Activated CD4-positive, alpha-beta memory T cell treated with anti-CD3 and anti-CD28 coated beads, Interleukin-2, amount 10 ng/mL, durations not matched to agents 7 days and 5 days (primary cell): Measurements from ENCODE around the gene COMP. TPM values are rescaled to one million over a fixed set of nuclear protein-coding genes. Genes with fewer than 3 reads are reported as not detected.
"Not testable (repeated sequence)": the region's sequence is repeated elsewhere in the genome, so short reads cannot be mapped to it uniquely, and the experiment has no call there.

Source experiments
- CTCF ChIA-PET: fragments of 350-600 bp; sonication (Branson Sonifier 250); formaldehyde crosslinking; loops from one replicate; lab custom pipeline; 2021; ENCODE audit warnings: antibody characterized with exemption, inconsistent platforms; lab: Charles Lee
- POLR2A ChIA-PET: fragments of 350-600 bp; sonication (Branson Sonifier 250); formaldehyde crosslinking; loops from one replicate; lab custom pipeline; 2021; ENCODE audit warnings: antibody characterized with exemption; lab: Charles Lee
- DNase-seq: peaks from one replicate; pipeline ENCODE4 v3.0.0-alpha.2; 2020
- H3K27ac Mint-ChIP-seq: one replicate; pipeline ENCODE4 v1.8.0; 2021; ENCODE audit warnings: mild to moderate bottlenecking, mixed read lengths
- H3K27me3 Mint-ChIP-seq: one replicate; pipeline ENCODE4 v1.8.0; 2021; ENCODE audit warnings: mixed read lengths
- H3K36me3 Mint-ChIP-seq: one replicate; pipeline ENCODE4 v1.8.0; 2021; ENCODE audit warnings: low read depth, mixed read lengths
- H3K4me1 Mint-ChIP-seq: one replicate; pipeline ENCODE4 v1.8.0; 2021; ENCODE audit warnings: mixed read lengths
- H3K4me3 Mint-ChIP-seq: one replicate; pipeline ENCODE4 v1.8.0; 2021; ENCODE audit warnings: mild to moderate bottlenecking, mixed read lengths
- H3K9me3 Mint-ChIP-seq: one replicate; pipeline ENCODE4 v1.8.0; 2021; ENCODE audit warnings: mixed read lengths
- total RNA-seq, 2 experiments: library from RNA; stranded (reverse); gene quantifications; one replicate each; pipeline ENCODE4 v1.2.3, GENCODE V29; 2021

COMP gene
- total RNA-seq, 2 experiments from 2014 or later: not detected

GRCh38 chr19:18741124-18742121 lies 49.7 kb downstream of the COMP start:
- no peak for DNase-seq
- ChIA-PET CTCF (interaction anchor here (0.6 kb wide), 1 partner anchor 372 kb away, joined by 3 read pairs; no protein-coding TSS in a partner anchor), POLR2A (no interaction called here)
- Mint-ChIP-seq H3K27ac (no peak overlapping the region), H3K36me3 (no peaks in the 10 kb centered on the region), H3K4me1 (no peaks in the 10 kb centered on the region), H3K9me3 (no peaks in the 10 kb centered on the region), H3K4me3 (no peak overlapping the region), H3K27me3 (no peaks in the 10 kb centered on the region)

DNA sequence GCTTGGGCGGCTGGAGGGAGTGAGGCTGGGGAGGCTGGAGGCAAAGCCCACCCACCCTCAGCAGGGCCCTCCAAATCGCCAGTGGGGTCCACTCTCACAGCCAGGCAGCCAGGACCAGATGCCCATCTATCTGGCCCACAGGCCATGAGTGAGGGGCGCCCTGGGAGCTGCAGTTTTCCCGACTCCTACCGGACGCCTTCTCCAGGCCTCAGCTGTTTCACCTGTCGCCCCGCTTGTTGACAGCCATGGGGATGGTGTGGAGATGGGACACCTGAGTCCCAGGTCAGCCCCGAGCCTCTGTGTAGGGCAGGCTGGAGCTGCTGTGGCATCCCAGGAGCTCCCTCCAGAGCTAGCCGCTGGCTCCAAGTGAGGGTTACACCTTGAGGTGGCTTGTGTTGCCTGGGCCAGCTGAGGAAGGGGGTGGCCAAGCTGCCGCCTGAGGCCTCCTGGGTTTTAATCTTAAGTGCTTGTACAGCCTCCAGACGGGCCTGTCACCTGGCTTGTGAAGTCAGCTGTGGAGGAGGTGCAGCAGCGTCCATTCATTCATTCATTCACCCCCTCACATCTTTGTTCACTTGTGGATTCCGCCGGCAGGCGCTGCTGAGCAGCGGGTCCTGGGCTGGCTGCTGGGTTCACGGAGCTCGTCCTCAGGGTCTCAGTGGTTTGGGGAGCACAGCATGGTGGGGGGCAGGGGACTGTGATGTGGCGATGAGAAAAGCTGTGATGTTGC lies 52.0 kb downstream of the COMP start:
- CTCF ChIA-PET: no interaction called here
- no peak overlapping the region for H3K4me3 Mint-ChIP-seq
- H3K36me3 Mint-ChIP-seq: no peaks in the 10 kb centered on the region
- POLR2A ChIA-PET: no interaction called here
- DNase-seq: no peak
- H3K27ac Mint-ChIP-seq: no peak overlapping the region
- H3K9me3 Mint-ChIP-seq: no peaks in the 10 kb centered on the region
- no peaks in the 10 kb centered on the region for H3K27me3 Mint-ChIP-seq
- no peaks in the 10 kb centered on the region for H3K4me1 Mint-ChIP-seq

DNA sequence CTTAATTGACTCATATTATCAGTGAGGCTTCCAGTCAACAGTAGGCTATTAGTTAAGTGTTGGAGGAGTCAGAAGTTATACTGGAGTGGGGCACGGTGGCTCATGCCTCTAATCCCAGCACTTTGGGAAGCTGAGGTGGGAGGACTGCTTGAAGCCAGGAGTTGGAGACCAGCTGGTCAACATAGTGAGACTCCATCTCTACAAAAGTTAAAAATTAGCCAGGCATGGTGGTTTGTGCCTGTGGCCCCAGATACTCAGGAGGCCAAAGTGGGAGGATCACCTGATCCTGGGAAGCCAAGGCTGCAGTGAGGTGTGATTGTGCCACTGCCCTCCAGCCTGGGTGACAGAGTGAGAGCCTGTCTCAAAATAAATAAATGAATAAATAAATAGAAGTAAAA lies 53.2 kb downstream of the COMP start:
- no peak overlapping the region for H3K4me3 Mint-ChIP-seq
- H3K9me3 Mint-ChIP-seq: no peaks in the 10 kb centered on the region
- H3K36me3 Mint-ChIP-seq: no peaks in the 10 kb centered on the region
- H3K27me3 Mint-ChIP-seq: no peaks in the 10 kb centered on the region
- POLR2A ChIA-PET: no interaction called here
- CTCF ChIA-PET: interaction anchor here (1.1 kb wide), 1 partner anchor 15 kb away, joined by 3 read pairs; no protein-coding TSS in a partner anchor
- DNase-seq: no peak
- no peaks in the 10 kb centered on the region for H3K4me1 Mint-ChIP-seq
- no peak overlapping the region for H3K27ac Mint-ChIP-seq

- POLR2A ChIA-PET: no interaction called here
- H3K27ac Mint-ChIP-seq: no peak overlapping the region
- CTCF ChIA-PET: interaction anchor here (1.1 kb wide), 1 partner anchor 16 kb away, joined by 3 read pairs; no protein-coding TSS in a partner anchor
Observed at GRCh38 chr19:18737337-18737953, 53.7 kb downstream of the COMP start.

DNA sequence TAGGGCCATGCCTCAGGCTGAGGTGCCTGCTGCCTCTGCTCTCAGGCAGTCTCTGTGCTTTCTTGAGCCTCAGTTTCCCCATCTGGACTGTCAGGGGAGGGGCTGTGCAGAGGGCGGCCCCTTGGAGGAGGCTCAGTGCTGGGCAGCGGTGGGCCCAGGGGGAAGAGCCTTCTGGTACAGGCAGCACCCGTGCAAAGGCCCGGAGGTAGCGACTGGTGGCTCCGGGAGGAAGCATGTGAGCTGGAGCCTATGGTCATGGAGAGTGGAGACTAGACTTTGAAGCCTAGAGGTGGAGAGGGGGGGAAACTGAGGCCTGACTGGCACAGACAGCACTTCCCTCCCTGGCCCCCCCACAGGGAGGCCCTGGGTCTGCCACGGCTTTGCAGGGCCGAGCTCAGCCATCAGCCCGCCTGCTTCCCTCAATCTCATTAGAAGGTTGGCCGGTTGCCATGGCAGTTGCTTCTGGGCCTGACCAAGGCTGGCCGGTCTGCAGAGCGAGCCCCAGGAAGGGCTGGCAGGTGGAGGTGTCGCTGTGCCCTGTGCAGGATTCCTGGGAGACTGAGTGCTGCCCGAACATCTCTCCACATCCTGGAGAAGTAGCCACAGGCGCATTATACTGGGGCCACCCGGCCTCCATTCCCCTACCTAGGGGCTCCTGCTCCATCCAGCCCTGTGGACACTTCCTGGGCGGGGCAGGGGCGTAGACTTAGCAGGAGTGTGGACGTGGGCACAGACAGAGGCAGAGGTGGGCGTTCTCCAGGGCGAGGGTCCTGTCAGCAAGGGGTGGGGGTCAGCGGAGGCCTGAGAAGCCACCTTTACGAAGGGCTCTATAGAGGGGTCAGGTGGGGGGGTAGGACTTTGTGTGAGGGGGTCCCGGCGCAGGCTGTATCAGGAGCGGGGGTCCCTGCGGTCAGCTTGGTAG lies 54.4 kb downstream of the COMP start:
- Mint-ChIP-seq H3K27me3 (no peaks in the 10 kb centered on the region), H3K9me3 (no peaks in the 10 kb centered on the region), H3K4me1 (no peaks in the 10 kb centered on the region), H3K36me3 (no peaks in the 10 kb centered on the region), H3K4me3 (no peak overlapping the region), H3K27ac (no peak overlapping the region)
- ChIA-PET POLR2A (no interaction called here), CTCF (no interaction called here)
- no peak for DNase-seq

More at GRCh38 chr19:18737337-18737953, 53.7 kb downstream of the COMP start:
- no peaks in the 10 kb centered on the region for H3K9me3 Mint-ChIP-seq
- no peaks in the 10 kb centered on the region for H3K36me3 Mint-ChIP-seq
- no peak overlapping the region for H3K4me3 Mint-ChIP-seq
- H3K4me1 Mint-ChIP-seq: no peaks in the 10 kb centered on the region
- DNase-seq: no peak
- H3K27me3 Mint-ChIP-seq: no peaks in the 10 kb centered on the region

GRCh38 chr19:18735752-18736151 lies 55.4 kb downstream of the COMP start:
- Mint-ChIP-seq H3K9me3 (no peaks in the 10 kb centered on the region), H3K27ac (no peak overlapping the region), H3K36me3 (no peaks in the 10 kb centered on the region), H3K4me1 (no peaks in the 10 kb centered on the region), H3K4me3 (no peak overlapping the region), H3K27me3 (no peaks in the 10 kb centered on the region)
- POLR2A ChIA-PET: no interaction called here
- CTCF ChIA-PET: no interaction called here
- no peak for DNase-seq

DNA sequence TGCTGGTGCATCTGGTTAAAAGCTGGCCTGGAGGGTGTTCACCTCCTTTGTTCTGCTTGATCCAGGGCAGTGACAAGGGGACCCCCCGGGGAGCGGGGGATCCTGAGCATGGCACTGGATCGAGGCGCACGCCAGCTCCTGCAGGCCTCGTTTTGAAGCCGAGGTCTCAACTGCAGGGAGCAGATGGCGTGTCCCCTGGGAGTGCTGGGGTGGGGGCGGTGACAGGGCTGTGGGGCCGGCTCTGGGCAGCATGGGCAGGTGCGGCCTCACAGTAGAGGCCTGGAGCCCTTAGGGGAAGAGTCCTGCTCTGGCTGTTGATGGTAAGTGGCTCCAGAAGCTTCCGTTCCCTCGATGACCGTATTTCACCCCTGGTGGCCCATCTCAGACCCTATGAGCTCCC lies 55.8 kb downstream of the COMP start:
- Mint-ChIP-seq H3K4me1 (no peaks in the 10 kb centered on the region), H3K4me3 (no peak overlapping the region), H3K27me3 (no peaks in the 10 kb centered on the region), H3K27ac (no peak overlapping the region), H3K9me3 (no peaks in the 10 kb centered on the region), H3K36me3 (no peaks in the 10 kb centered on the region)
- DNase-seq: no peak
- CTCF ChIA-PET: no interaction called here
- POLR2A ChIA-PET: no interaction called here

GRCh38 chr19:18733762-18734332 lies 57.3 kb downstream of the COMP start:
- H3K27me3 Mint-ChIP-seq, DNase-seq, H3K27ac Mint-ChIP-seq, POLR2A ChIA-PET, CTCF ChIA-PET, H3K9me3 Mint-ChIP-seq, H3K4me1 Mint-ChIP-seq, H3K36me3 Mint-ChIP-seq, H3K4me3 Mint-ChIP-seq: not testable (repeated sequence)

- no peak overlapping the region for H3K27ac Mint-ChIP-seq
- no peaks in the 10 kb centered on the region for H3K27me3 Mint-ChIP-seq
- no peak overlapping the region for H3K4me3 Mint-ChIP-seq
- H3K4me1 Mint-ChIP-seq: no peaks in the 10 kb centered on the region
- no peak for DNase-seq
- POLR2A ChIA-PET: no interaction called here
- CTCF ChIA-PET: no interaction called here
- no peaks in the 10 kb centered on the region for H3K36me3 Mint-ChIP-seq
- H3K9me3 Mint-ChIP-seq: no peaks in the 10 kb centered on the region
Observed at GRCh38 chr19:18733196-18733647, 57.9 kb downstream of the COMP start.

Other genes with a start within 250 kb of the COMP start
- gene FKBP8, start 247.7 kb downstream of the COMP start, total RNA-seq: 100 to 1,000 TPM; 263 TPM
- 10 to 100 TPM; 93.0 to 99.1 TPM for gene KXD1, start 233.4 kb downstream of the COMP start, total RNA-seq
- 1,000 to 10,000 TPM; 1,374 to 1,409 TPM for gene UBA52, start 219.4 kb downstream of the COMP start, total RNA-seq
- 10 to 100 TPM; 81.2 to 83.3 TPM for gene REX1BD, start 202.5 kb downstream of the COMP start, total RNA-seq
- not detected for gene CRLF1, start 184.5 kb downstream of the COMP start, total RNA-seq
- under 1 TPM in 1 of 2 experiments, not detected in 1; 0.13 TPM for gene TMEM59L, start 178.4 kb downstream of the COMP start, total RNA-seq
- 10 to 100 TPM; 10.8 to 11.0 TPM for gene KLHL26, start 154.3 kb downstream of the COMP start, total RNA-seq
- gene CRTC1, start 107.6 kb downstream of the COMP start, total RNA-seq: 1 to 10 TPM; 5.3 TPM
- gene UPF1, start 40.7 kb upstream of the COMP start, total RNA-seq: 10 to 100 TPM; 74.4 to 74.6 TPM
- not detected for gene CERS1, start 104.9 kb upstream of the COMP start, total RNA-seq
- 100 to 1,000 TPM; 274 to 278 TPM for gene COPE, start 128.1 kb upstream of the COMP start, total RNA-seq
- 10 to 100 TPM; 34.0 to 36.2 TPM for gene DDX49, start 128.4 kb upstream of the COMP start, total RNA-seq
- not detected for gene HOMER3, start 149.9 kb upstream of the COMP start, total RNA-seq
- gene SUGP2, start 242.2 kb upstream of the COMP start, total RNA-seq: 100 to 1,000 TPM; 125 to 128 TPM
- gene ARMC6, start 242.3 kb upstream of the COMP start, total RNA-seq: 10 to 100 TPM; 19.7 to 22.5 TPM